Activated naive CD4-positive, alpha-beta T cell treated with anti-CD3 and anti-CD28 coated beads, Interleukin-2, amount 10 ng/mL, durations not matched to agents 7 days and 5 days (primary cell): ENCODE data around the gene IGF2BP3.
"Not testable (repeated sequence)": the region's sequence is repeated elsewhere in the genome, so short reads cannot be mapped to it uniquely, and the experiment has no call there.

ENCODE experiments used
- CTCF ChIA-PET: fragments of 350-600 bp; sonication (Branson Sonifier 250); formaldehyde crosslinking; loops from one replicate; lab custom pipeline; 2021; ENCODE audit warnings: antibody characterized with exemption; lab: Charles Lee
- DNase-seq: peaks from one replicate; pipeline ENCODE4 v3.0.0-alpha.2; 2020
- H3K27ac Mint-ChIP-seq: one replicate; pipeline ENCODE4 v1.8.0; 2021; ENCODE audit warnings: mild to moderate bottlenecking, moderate library complexity, mixed read lengths
- H3K27me3 Mint-ChIP-seq: one replicate; pipeline ENCODE4 v1.8.0; 2021; ENCODE audit warnings: mild to moderate bottlenecking, mixed read lengths
- H3K36me3 Mint-ChIP-seq: one replicate; pipeline ENCODE4 v1.8.0; 2021; ENCODE audit warnings: mixed read lengths
- H3K4me1 Mint-ChIP-seq: one replicate; pipeline ENCODE4 v1.8.0; 2021; ENCODE audit warnings: mixed read lengths
- H3K4me3 Mint-ChIP-seq: one replicate; pipeline ENCODE4 v1.8.0; 2021; ENCODE audit warnings: mild to moderate bottlenecking, moderate library complexity, mixed read lengths
- H3K9me3 Mint-ChIP-seq: one replicate; pipeline ENCODE4 v1.8.0; 2021; ENCODE audit warnings: mixed read lengths

The IGF2BP3 gene

GRCh38 chr7:23332910-23333612, 137.2 kb downstream of the IGF2BP3 start:
- H3K27me3 Mint-ChIP-seq, result peaks cover 32% of the 10 kb centered on the region
- no peak for DNase-seq
- H3K9me3 Mint-ChIP-seq, result no peaks in the 10 kb centered on the region
- no peak overlapping the region for H3K27ac Mint-ChIP-seq
- no peaks in the 10 kb centered on the region for H3K4me1 Mint-ChIP-seq
- CTCF ChIA-PET, result interaction anchor here (0.7 kb wide), 1 partner anchor 10 kb away, joined by 3 read pairs; no protein-coding TSS in a partner anchor
- no peaks in the 10 kb centered on the region for H3K36me3 Mint-ChIP-seq
- no peak overlapping the region for H3K4me3 Mint-ChIP-seq

DNA sequence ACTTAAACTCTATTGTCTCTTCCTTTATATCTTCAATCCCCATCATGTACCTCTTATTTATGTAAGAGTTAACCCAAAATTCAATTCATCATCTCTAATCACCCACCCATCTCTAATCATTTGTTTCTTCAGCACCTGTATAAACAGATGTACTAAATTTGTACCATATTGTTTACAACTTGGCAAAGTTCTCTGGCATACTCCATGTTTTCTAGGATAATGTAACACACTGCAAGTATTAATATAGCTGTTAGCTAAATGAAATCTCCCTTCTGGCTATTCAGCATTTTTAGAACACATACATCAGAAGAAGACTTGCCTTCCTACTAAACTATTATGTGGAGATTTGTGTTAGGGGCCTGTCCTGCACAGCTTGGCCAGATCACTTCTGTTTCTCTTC, 138.1 kb downstream of the IGF2BP3 start:
- CTCF ChIA-PET, result no interaction called here
- Mint-ChIP-seq H3K27me3 (peaks cover 25% of the 10 kb centered on the region), H3K4me1 (no peaks in the 10 kb centered on the region), H3K9me3 (no peaks in the 10 kb centered on the region), H3K36me3 (no peaks in the 10 kb centered on the region), H3K4me3 (no peak overlapping the region), H3K27ac (no peak overlapping the region)
- no peak for DNase-seq

GRCh38 chr7:23331132-23331531, 139.2 kb downstream of the IGF2BP3 start:
- Mint-ChIP-seq H3K4me3 (no peak overlapping the region), H3K27ac (no peak overlapping the region), H3K36me3 (no peaks in the 10 kb centered on the region), H3K9me3 (peaks cover 1% of the 10 kb centered on the region), H3K27me3 (peaks cover 20% of the 10 kb centered on the region), H3K4me1 (no peaks in the 10 kb centered on the region)
- DNase-seq, result no peak
- CTCF ChIA-PET, result interaction anchor here (0.9 kb wide), 1 partner anchor 58 kb away, joined by 3 read pairs; no protein-coding TSS in a partner anchor

GRCh38 chr7:23315366-23315765, 154.9 kb downstream of the IGF2BP3 start:
- DNase-seq, result no peak
- CTCF ChIA-PET, result interaction anchor here (0.8 kb wide), 1 partner anchor 131 kb away, joined by 4 read pairs; no protein-coding TSS in a partner anchor
- Mint-ChIP-seq H3K9me3 (no peaks in the 10 kb centered on the region), H3K4me1 (no peaks in the 10 kb centered on the region), H3K36me3 (peaks cover 16% of the 10 kb centered on the region), H3K4me3 (no peak overlapping the region), H3K27me3 (peaks cover 4% of the 10 kb centered on the region), H3K27ac (no peak overlapping the region)

- H3K4me3 Mint-ChIP-seq, H3K27ac Mint-ChIP-seq, DNase-seq, H3K9me3 Mint-ChIP-seq, CTCF ChIA-PET, H3K4me1 Mint-ChIP-seq, H3K27me3 Mint-ChIP-seq: not testable (repeated sequence)
- peaks cover 32% of the 10 kb centered on the region for H3K36me3 Mint-ChIP-seq
Measured at GRCh38 chr7:23312141-23312540, 158.2 kb downstream of the IGF2BP3 start.

GRCh38 chr7:23308754-23309153, 161.5 kb downstream of the IGF2BP3 start:
- no peak for DNase-seq
- Mint-ChIP-seq H3K9me3 (no peaks in the 10 kb centered on the region), H3K27ac (no peak overlapping the region), H3K4me3 (no peak overlapping the region), H3K36me3 (peaks cover 52% of the 10 kb centered on the region), H3K4me1 (peaks cover 24% of the 10 kb centered on the region), H3K27me3 (no peaks in the 10 kb centered on the region)
- CTCF ChIA-PET, result interaction anchor here (1.1 kb wide), 1 partner anchor 29 kb away, joined by 3 read pairs; no protein-coding TSS in a partner anchor

- Mint-ChIP-seq H3K4me1 (peaks cover 33% of the 10 kb centered on the region), H3K36me3 (peaks cover 58% of the 10 kb centered on the region), H3K27ac (no peak overlapping the region), H3K27me3 (no peaks in the 10 kb centered on the region), H3K9me3 (no peaks in the 10 kb centered on the region), H3K4me3 (no peak overlapping the region)
- CTCF ChIA-PET, result no interaction called here
- DNase-seq, result no peak
Measured at GRCh38 chr7:23306936-23307521, 163.3 kb downstream of the IGF2BP3 start.

GRCh38 chr7:23299770-23300300, 170.5 kb downstream of the IGF2BP3 start:
- H3K27me3 Mint-ChIP-seq, result no peaks in the 10 kb centered on the region
- H3K4me3 Mint-ChIP-seq, result peak overlapping the region; percentile 95
- H3K27ac Mint-ChIP-seq, result peak overlapping the region; percentile 96
- H3K4me1 Mint-ChIP-seq, result peaks cover 47% of the 10 kb centered on the region
- H3K9me3 Mint-ChIP-seq, result peaks cover 5% of the 10 kb centered on the region
- H3K36me3 Mint-ChIP-seq, result peaks cover 27% of the 10 kb centered on the region
- no peak for DNase-seq
- CTCF ChIA-PET, result interaction anchor here (0.9 to 3.5 kb wide), 5 partner anchors 22 to 162 kb away, joined by 3 to 13 read pairs (median 3); no protein-coding TSS in a partner anchor

DNA sequence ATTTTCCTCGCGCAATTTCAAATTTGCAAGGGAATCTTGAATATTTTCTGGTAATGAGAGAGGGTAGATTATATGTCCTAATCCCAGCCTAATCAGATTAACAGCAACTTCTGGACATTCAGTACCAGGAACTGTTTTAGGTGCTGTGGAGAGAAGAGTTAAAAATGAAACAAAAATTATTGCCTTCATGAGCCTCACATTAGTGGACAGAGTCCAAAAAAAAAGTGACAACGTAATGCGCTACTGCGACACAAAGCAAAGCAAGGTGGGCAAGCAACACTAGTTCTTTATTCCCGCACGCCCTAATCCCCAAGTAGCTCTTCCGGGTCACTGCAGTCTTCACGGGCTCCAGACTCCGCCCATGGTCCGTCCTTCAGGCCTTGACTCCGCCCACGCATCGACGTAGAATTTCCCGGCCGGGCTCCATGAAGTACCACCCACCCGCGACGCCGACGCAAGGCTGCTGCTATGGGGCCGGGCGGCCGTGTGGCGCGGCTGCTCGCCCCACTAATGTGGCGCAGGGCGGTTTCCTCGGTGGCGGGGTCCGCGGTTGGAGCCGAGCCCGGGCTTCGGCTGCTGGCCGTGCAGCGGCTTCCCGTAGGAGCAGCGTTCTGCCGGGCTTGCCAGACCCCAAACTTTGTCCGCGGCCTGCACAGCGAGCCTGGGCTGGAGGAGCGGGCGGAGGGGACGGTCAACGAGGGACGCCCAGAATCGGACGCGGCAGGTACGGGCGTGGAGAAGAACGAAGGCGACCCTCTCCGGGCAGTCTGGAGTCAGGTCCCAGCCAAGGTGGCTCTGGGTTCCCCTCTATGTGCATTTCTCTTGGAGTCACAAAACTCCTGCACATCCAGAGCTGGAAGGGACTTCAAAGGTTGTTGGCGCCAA, 171.2 kb downstream of the IGF2BP3 start, which contains the start of gene MALSU1:
Gene MALSU1, plus strand, starts transcription at position 455 of the 885 bp plus-strand sequence. Its CDS starts 14 bp downstream, at position 469.
- DNase-seq, result peak; percentile 98
- Mint-ChIP-seq H3K27me3 (no peaks in the 10 kb centered on the region), H3K27ac (peak within 1 kb of the TSS; percentile 96), H3K9me3 (peaks cover 5% of the 10 kb centered on the region), H3K4me1 (peaks cover 40% of the 10 kb centered on the region), H3K36me3 (peaks cover 22% of the 10 kb centered on the region), H3K4me3 (peak within 1 kb of the TSS; percentile 95)
- CTCF ChIA-PET, result interaction anchor here (1.1 to 3.5 kb wide), 3 partner anchors 21 to 26 kb away, joined by 3 to 13 read pairs (median 4); no protein-coding TSS in a partner anchor

DNA sequence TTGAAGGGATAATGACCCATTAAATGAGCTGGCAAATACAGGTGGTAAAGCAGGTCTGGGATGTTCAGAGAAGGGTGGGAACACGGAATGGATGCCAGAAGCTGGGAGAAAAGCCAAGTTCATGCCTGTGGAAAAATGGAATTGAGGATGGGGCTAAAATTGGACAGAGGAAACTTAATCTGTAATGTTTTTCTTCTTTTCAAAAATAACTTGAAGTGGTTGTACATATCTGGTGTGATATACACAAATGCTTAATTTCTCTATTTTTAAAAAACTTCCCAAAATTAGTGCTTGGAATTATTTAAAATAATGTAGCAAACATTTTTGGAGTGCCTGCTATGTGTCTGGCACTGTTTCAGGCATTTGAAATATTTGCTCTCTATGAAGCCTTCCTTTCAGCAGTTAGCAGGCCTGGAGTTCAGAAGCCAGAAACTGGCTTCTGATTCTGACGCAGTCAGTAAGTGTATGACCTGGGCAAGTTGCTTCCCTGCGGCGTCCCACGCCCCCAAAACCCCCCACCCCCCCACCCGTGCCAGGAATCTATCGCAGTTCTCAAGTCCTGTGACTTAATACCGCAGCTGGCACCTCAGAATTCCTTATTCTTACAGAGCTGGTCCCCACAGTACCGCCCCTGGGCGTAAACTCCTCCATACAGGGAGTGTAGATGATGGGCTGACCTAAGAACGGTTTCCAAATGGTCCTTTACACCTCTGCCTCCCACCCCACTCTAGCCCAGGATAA, 172.0 kb downstream of the IGF2BP3 start:
- CTCF ChIA-PET, result interaction anchor here (1.3 kb wide), 2 partner anchors 22 to 32 kb away, joined by 3 to 6 read pairs; no protein-coding TSS in a partner anchor
- DNase-seq, result no peak
- peaks cover 38% of the 10 kb centered on the region for H3K4me1 Mint-ChIP-seq
- H3K4me3 Mint-ChIP-seq, result peak overlapping the region; percentile 95
- H3K36me3 Mint-ChIP-seq, result peaks cover 21% of the 10 kb centered on the region
- H3K27me3 Mint-ChIP-seq, result no peaks in the 10 kb centered on the region
- H3K27ac Mint-ChIP-seq, result peak overlapping the region; percentile 96
- H3K9me3 Mint-ChIP-seq, result peaks cover 5% of the 10 kb centered on the region

- H3K4me1 Mint-ChIP-seq, result peaks cover 24% of the 10 kb centered on the region
- H3K27me3 Mint-ChIP-seq, result peaks cover 4% of the 10 kb centered on the region
- CTCF ChIA-PET, result interaction anchor here (0.9 to 2.2 kb wide), 2 partner anchors 22 to 62 kb away, joined by 3 to 12 read pairs; no protein-coding TSS in a partner anchor
- H3K27ac Mint-ChIP-seq, result no peak overlapping the region
- H3K4me3 Mint-ChIP-seq, result no peak overlapping the region
- no peak for DNase-seq
- peaks cover 5% of the 10 kb centered on the region for H3K9me3 Mint-ChIP-seq
- H3K36me3 Mint-ChIP-seq, result peaks cover 2% of the 10 kb centered on the region
Measured at GRCh38 chr7:23295401-23295697, 174.9 kb downstream of the IGF2BP3 start.

- DNase-seq, result no peak
- peaks cover 4% of the 10 kb centered on the region for H3K27me3 Mint-ChIP-seq
- H3K27ac Mint-ChIP-seq, result no peak overlapping the region
- no peak overlapping the region for H3K4me3 Mint-ChIP-seq
- CTCF ChIA-PET, result interaction anchor here (0.8 to 2.2 kb wide), 5 partner anchors 21 to 417 kb away, joined by 3 to 12 read pairs (median 3); no protein-coding TSS in a partner anchor
- H3K4me1 Mint-ChIP-seq, result peaks cover 24% of the 10 kb centered on the region
- H3K9me3 Mint-ChIP-seq, result peaks cover 5% of the 10 kb centered on the region
- H3K36me3 Mint-ChIP-seq, result peaks cover 2% of the 10 kb centered on the region
Measured at GRCh38 chr7:23294549-23295400, 175.5 kb downstream of the IGF2BP3 start.
